KOPT-K1 (cell line): ENCODE measurements around the gene HNRNPC.
"Not testable (repeated sequence)": the region's sequence is repeated elsewhere in the genome, so short reads cannot be mapped to it uniquely, and the experiment has no call there.

ENCODE experiments used
- H3K27ac ChIP-seq: fragments of 200-600 bp; sonication (generic); 2 replicates; pipeline ENCODE4 v1.5.1; 2016; ENCODE audit warnings: antibody characterized with exemption, mild to moderate bottlenecking, low read depth, low read length; ENCODE audit not compliant: poor library complexity, severe bottlenecking
- H3K36me3 ChIP-seq: fragments of 200-600 bp; sonication (generic); 2 replicates; pipeline ENCODE4 v1.5.1; 2017; ENCODE audit warnings: antibody characterized with exemption, mild to moderate bottlenecking, low read length, moderate library complexity; ENCODE audit not compliant: insufficient read depth
- H3K9me3 ChIP-seq: fragments of 200-600 bp; sonication (generic); 2 replicates; pipeline ENCODE4 v1.5.1; 2017; ENCODE audit warnings: antibody characterized with exemption, low read length, mild to moderate bottlenecking; ENCODE audit not compliant: insufficient read depth, poor library complexity, severe bottlenecking

The HNRNPC gene

GRCh38 chr14:21171128-21171527 is 98.1 kb downstream of the HNRNPC start:
- Histone ChIP-seq H3K36me3 (no peaks in the 10 kb centered on the region), H3K9me3 (peaks cover 9% of the 10 kb centered on the region)

DNA sequence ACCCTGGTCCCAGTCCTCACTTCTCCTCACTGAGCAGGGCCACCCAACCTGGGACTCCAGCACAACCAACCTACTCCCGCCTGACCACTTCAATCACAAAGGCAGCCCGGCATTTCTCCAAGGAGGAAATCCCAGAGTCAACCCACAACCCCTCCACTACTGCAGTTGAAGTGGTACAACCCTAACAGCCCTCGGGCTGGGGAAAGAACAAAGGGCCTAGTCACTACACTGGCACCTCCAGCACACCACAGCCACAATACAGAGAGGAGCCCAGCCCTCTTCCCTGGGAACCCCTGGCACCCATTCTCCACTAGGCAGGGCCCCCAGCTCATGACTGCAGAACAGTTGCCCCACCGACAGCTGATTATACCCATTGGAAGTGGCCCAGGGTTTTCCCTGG is 99.7 kb downstream of the HNRNPC start:
- Histone ChIP-seq H3K9me3 (peaks cover 9% of the 10 kb centered on the region), H3K27ac (no peak overlapping the region), H3K36me3 (no peaks in the 10 kb centered on the region)

More at GRCh38 chr14:21171128-21171527, 98.1 kb downstream of the HNRNPC start:
- no peak overlapping the region for H3K27ac ChIP-seq

- H3K9me3 ChIP-seq = peaks cover 9% of the 10 kb centered on the region
- H3K36me3 ChIP-seq = no peaks in the 10 kb centered on the region
- no peak overlapping the region for H3K27ac ChIP-seq
Observed at GRCh38 chr14:21168055-21168454, 101.2 kb downstream of the HNRNPC start.

- H3K36me3 ChIP-seq, H3K9me3 ChIP-seq, H3K27ac ChIP-seq: not testable (repeated sequence)
Observed at GRCh38 chr14:21165670-21166069, 103.6 kb downstream of the HNRNPC start.

GRCh38 chr14:21165002-21165605 is 104.1 kb downstream of the HNRNPC start:
- H3K27ac ChIP-seq, H3K9me3 ChIP-seq, H3K36me3 ChIP-seq: not testable (repeated sequence)

DNA sequence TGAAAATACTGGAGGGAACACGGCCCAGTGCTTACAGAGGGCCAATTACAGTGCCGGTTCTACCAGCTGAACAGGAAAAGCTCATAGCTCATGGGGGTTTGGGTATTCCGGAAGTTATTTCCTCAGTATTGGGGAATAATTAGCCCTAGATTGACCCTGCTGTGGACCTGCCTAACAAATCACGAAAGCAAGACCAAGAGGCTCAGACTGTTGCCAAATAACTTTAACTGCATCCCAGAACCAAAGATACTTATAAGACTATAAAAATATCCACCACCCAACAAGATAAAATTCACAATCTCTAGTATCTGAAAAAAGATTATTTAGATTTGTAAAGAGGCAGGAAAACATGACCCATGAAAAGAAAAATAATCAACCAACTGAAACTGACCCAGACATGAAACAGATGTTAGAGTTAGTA is 105.4 kb downstream of the HNRNPC start:
- no peak overlapping the region for H3K27ac ChIP-seq
- H3K9me3 ChIP-seq = no peaks in the 10 kb centered on the region
- H3K36me3 ChIP-seq = no peaks in the 10 kb centered on the region

GRCh38 chr14:21162081-21162480 is 107.2 kb downstream of the HNRNPC start:
- H3K9me3 ChIP-seq = no peaks in the 10 kb centered on the region
- H3K27ac ChIP-seq = no peak overlapping the region
- no peaks in the 10 kb centered on the region for H3K36me3 ChIP-seq

GRCh38 chr14:21160061-21160610 is 109.1 kb downstream of the HNRNPC start:
- Histone ChIP-seq H3K9me3 (no peaks in the 10 kb centered on the region), H3K27ac (no peak overlapping the region), H3K36me3 (no peaks in the 10 kb centered on the region)
